NCI-H226 (cell line): ENCODE results near the gene ASB16.
A peak's percentile ranks its signal among the peaks of the same experiment; 100 is the strongest.

Experiments
- DNase-seq: peaks from one replicate; pipeline ENCODE4 v3.0.0-alpha.2; 2015

Gene ASB16

DNA sequence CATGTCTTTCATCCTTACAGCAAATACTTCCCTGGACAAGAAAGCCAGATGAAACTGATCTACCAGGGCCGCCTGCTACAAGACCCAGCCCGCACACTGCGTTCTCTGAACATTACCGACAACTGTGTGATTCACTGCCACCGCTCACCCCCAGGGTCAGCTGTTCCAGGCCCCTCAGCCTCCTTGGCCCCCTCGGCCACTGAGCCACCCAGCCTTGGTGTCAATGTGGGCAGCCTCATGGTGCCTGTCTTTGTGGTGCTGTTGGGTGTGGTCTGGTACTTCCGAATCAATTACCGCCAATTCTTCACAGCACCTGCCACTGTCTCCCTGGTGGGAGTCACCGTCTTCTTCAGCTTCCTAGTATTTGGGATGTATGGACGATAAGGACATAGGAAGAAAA is 20.0 kb downstream of the ASB16 start:
- no peak for DNase-seq

DNA sequence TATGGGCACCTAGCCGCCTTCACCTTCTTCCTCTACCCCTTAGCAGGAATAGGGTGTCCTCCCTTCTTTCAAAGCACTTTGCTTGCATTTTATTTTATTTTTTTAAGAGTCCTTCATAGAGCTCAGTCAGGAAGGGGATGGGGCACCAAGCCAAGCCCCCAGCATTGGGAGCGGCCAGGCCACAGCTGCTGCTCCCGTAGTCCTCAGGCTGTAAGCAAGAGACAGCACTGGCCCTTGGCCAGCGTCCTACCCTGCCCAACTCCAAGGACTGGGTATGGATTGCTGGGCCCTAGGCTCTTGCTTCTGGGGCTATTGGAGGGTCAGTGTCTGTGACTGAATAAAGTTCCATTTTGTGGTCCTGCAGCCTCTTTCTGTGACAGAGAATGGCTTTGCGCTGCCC is 20.9 kb downstream of the ASB16 start:
- no peak for DNase-seq

GRCh38 chr17:44191941-44192496 is 21.5 kb downstream of the ASB16 start:
- no peak for DNase-seq

GRCh38 chr17:44192750-44193149 is 22.2 kb downstream of the ASB16 start:
- DNase-seq: no peak

DNA sequence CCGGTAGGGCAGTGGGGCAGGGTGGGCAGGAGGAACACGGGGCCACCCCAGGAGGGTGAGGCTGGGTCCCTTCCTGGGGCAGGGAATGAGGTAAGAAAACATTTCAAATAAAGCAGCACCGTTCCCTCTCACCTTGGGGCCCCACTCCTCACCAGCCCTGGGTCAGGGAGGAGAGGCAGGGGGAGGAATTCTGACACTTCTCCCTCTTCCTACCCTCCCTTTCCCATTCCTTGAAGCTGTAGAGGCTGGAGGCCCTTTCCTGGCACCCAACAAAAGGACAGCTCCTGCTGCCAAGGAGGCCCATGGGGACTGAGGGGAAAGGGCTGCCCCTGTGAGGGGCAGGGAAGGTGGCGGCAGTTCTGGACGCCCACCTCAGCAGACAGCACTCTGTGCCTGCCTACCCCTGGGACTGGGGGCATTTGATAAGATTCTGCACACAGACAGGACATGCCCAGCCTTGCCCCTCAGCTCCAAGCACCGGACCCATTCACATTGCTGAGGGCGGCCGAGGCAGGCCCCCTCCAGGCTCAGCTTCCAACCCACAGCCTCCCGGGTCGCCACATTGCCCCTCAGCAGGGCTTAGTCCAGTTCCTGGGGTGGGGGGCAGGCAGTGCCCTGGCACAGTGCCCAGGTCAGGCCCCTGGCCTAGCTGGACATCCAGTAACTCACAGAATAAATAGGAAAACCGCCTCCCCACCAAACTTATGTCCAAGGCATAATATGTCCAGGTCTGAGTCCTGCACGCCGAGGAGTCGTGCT is 23.0 kb downstream of the ASB16 start:
- DNase-seq: no peak

DNA sequence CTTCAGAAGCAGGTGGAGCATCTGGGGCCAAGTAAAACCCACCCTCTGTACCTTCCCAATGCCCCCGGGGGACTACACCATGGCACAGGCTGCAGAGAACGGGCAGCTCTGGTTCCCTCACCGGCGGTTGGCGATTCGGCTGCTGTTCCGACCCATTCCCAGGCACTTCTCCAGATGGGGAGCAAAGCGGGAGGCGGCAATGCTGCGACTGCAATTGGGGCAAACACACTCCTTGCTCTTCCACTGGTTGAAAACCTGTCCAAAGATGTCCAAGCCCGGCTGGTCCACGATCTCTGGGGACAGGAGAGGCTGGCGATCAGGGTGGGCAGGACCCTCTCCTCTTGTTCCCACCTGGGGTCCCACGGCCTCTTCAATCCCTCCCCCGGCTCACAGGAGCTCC is 26.6 kb downstream of the ASB16 start:
- DNase-seq: no peak

DNA sequence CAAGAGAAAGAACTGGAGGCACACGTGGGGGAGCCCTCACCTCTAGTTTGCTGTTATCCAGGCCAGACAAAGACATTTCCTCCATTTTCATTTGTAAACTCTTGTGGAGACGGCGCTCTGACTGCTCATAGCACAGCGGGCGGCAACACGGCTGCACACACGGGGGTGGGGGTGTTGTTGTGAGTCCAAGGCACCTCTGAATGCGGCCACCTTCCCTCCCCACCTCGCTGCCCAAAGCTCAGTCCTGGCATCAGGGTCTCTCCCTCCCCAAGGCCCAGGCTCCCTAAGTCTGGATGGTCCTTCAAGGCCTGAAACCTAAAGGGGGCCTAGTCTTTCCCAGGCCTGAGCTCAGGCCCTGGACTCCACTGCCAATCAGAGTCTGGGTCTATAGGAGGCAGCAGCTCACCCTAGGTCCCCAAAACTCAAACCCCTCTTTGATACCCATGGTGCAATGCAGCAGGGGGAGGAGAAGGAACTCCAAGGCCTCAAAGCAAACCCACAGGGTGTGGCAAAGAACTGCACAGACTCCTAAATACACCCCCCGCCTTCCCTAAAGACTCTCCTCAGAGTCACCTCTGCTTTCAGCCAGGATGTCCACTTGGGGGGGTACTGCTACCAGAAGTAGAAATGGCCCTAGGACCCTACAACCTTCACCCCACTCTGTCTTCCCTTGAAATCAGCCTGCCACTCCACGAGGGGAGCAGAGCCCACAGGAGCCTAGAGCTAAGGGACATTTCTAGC is 27.6 kb downstream of the ASB16 start:
- DNase-seq: peak; percentile 67

DNA sequence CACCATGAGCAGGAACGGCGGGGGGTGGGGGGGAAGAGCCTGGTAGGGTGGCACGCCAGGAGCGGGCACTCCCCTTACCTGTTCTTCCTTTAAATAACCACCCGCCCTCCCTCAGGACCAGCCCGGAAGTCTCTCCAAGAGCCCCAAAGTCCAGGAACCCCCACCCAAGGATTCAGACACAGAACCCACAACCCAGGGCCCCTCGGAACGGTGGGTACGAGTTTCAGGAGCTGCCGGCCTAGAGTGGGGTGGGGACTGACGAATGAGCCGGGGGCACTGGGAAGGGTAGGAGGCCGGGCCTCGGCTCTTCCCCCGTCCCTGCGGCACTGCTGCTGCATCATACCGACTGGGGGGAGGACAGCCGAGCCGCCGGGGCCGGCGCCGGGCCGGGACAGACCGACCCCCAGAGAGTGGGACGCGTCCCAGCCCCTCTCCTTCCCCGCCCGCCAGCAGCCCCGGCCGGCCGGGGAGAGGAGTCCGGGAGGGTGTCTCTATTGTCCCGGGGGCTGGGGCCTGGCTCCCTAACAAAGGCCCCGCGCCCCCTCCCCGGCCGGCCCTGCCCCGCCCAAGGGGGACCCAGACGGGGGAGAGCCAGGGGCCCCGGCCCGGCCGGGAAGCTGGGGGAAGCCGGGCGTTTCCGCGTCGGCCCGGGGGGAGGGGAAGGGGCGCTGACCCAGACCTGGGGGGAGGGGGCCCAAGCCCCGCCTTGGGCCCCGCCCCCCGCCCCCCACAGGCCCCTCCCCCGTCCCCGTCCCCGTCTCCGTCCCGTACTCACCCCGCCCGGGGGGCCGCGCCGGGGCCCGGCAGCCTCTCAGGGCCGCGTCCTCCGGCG is 28.4 kb downstream of the ASB16 start:
- peak; percentile 41 for DNase-seq

- DNase-seq: peak; percentile 95
Observed at GRCh38 chr17:44199553-44200477, 29.3 kb downstream of the ASB16 start, which contains the start of gene ATXN7L3. ATXN7L3 (minus strand) TSS chr17:44199884; CDS start chr17:44198070, 1,814 bp downstream.

- DNase-seq: no peak
Observed at GRCh38 chr17:44200478-44201155, 30.1 kb downstream of the ASB16 start.

DNA sequence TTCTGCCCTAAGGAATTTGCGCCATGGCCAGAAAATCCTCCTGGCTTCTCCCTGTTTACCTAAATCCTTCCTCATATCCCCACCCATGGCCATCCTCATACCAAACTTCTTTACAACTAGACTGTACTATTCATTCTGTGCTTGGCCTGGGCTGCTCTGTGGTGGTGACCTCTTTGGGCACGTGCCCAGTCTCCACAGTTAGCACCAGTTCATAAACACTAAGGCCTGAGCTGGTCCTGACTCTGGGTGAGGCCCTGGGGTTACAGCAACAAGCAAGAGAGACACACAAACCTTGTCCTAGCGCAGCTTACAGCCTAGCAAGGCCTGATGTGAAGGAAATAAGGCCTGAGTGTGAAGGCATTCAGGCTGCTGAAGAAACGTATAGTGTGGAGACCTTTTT is 32.3 kb downstream of the ASB16 start:
- no peak for DNase-seq

DNA sequence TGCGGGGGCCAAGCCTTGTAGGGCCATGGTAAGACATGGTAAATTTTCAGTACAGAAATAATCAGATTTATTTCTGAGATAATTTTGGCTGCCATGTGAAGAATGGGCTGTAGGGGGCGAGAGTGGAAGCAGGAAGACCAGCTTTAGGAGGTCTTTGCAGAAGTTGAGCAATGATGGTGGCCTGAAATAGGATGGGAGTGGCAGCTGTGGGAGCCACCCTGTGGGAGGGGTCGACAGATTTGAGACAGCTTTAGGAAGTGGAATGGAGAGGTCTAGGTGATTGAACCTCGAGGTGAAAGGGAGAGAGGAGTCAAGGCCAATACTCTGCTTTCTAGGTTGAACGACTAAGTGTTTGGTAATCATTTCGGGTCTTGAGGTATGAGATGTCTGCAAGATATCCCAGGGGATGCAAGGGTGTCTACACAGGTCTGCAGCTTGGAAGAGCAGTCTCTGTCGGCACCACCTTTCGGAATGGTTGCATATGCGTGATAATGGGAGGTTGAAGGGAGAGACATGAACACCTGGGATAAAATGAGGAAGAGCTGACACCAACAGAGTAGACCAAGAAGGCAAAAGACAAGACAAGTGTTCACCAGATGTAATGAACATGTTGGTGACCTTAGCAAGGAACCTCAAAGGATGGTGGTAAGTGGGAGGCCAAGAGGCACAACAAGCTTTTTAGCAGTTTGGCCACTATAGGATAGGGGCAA is 33.4 kb downstream of the ASB16 start:
- no peak for DNase-seq

DNA sequence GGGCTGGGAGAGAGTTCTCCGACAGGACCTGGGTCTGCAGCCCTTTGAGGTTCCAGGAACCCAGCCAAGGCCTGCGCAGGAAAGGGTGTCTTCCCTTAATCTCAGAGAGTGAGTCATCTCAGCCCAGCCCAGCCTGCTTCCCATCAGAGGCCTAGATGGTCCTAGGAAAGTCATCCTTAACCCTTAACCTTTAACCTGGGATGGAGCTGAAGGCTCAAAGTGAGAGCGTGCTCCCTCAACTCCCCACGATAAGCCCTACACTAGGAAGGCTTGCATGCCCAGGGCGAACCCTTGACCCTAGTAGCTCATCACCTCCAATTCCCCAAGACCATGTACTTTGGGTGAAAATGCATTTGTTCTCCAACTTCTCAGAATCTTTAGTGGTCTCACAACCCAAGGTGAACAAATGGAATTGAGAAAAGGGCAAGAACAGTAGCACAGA is 34.0 kb downstream of the ASB16 start:
- peak; percentile 71 for DNase-seq

- no peak for DNase-seq
Observed at GRCh38 chr17:44205962-44206824, 35.7 kb downstream of the ASB16 start.

DNA sequence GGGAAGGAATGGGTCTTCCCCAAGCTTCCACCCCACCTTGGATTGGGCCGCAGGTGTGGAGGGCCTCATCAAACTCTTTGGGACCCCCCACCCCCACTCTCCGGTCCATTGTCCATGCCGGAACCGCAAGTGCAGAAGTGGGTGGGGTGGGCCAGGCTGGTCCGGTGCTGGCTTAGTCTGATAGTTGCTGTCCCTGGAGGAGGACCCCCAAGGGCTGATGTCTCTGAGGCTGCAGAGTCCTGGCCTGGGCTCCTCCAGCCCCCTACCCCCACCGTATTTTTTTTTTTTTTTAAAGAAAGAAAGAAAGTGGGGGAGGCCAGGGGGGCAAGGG is 36.3 kb downstream of the ASB16 start:
- no peak for DNase-seq

GRCh38 chr17:44207319-44207718 is 36.8 kb downstream of the ASB16 start:
- DNase-seq: no peak

GRCh38 chr17:44207743-44208142 is 37.2 kb downstream of the ASB16 start:
- no peak for DNase-seq

- no peak for DNase-seq
Observed at GRCh38 chr17:44209786-44210341, 39.4 kb downstream of the ASB16 start.
